DMS153 treated with DMSO at 0.1 percent for 48 hours (cell line): ENCODE results near the gene FOXB1.

ENCODE experiments used
- DNase-seq: peaks from one replicate; lab custom pipeline; 2025; ENCODE audit not compliant: unreplicated experiment; lab: John Stamatoyannopoulos, UW

Gene FOXB1

GRCh38 chr15:59998950-59999611 lies 5.0 kb upstream of the FOXB1 start:
- DNase-seq: peak; percentile 5

GRCh38 chr15:59999612-60000112 lies 4.4 kb upstream of the FOXB1 start:
- DNase-seq: no peak

GRCh38 chr15:60000113-60000823 lies 3.8 kb upstream of the FOXB1 start:
- no peak for DNase-seq

GRCh38 chr15:60000824-60001609 lies 3.1 kb upstream of the FOXB1 start:
- no peak for DNase-seq

GRCh38 chr15:60001610-60002527 lies 2.2 kb upstream of the FOXB1 start:
- DNase-seq: no peak

GRCh38 chr15:60002528-60003218 lies 1.4 kb upstream of the FOXB1 start:
- DNase-seq: no peak

- no peak for DNase-seq
Observed at GRCh38 chr15:60003243-60004008, 685 bp upstream of the FOXB1 start.

- DNase-seq: no peak
Observed at GRCh38 chr15:60004846-60005351, 788 bp downstream of the FOXB1 start.

- DNase-seq: no peak
Observed at GRCh38 chr15:60005352-60006202, 1.5 kb downstream of the FOXB1 start.

- DNase-seq: no peak
Observed at GRCh38 chr15:60006203-60006862, 2.2 kb downstream of the FOXB1 start.

GRCh38 chr15:60006873-60007272 lies 2.8 kb downstream of the FOXB1 start:
- no peak for DNase-seq

GRCh38 chr15:60009124-60009960 lies 5.2 kb downstream of the FOXB1 start:
- peak; percentile 6 for DNase-seq

- no peak for DNase-seq
Observed at GRCh38 chr15:60009980-60010732, 6.0 kb downstream of the FOXB1 start.

- DNase-seq: no peak
Observed at GRCh38 chr15:60010858-60011257, 6.7 kb downstream of the FOXB1 start.

- DNase-seq: no peak
Observed at GRCh38 chr15:60012695-60013094, 8.6 kb downstream of the FOXB1 start.
